GM12801 (cell line): ENCODE measurements around the gene ZNF346.

Experiments used
- CTCF ChIP-seq: IDR thresholded peaks from one replicate; pipeline ENCODE4 v1.5.1; 2011; ENCODE audit warnings: control low read depth; ENCODE audit not compliant: insufficient read length; ENCODE audit errors: extremely low read depth

Gene ZNF346

GRCh38 chr5:177006265-177006972, 16.1 kb upstream of the ZNF346 start, which contains the start of gene UIMC1:
Gene UIMC1, minus strand, starts transcription at chr5:177006779. Its CDS starts 24,164 bp downstream, at chr5:176982615.
- no peak for TF ChIP-seq CTCF

- TF ChIP-seq CTCF = no peak
These were observed 13.8 kb upstream of the ZNF346 start for GRCh38 chr5:177008716-177009115.

- no peak for TF ChIP-seq CTCF
These were observed 12.3 kb upstream of the ZNF346 start for GRCh38 chr5:177010153-177010552.

GRCh38 chr5:177015156-177015555, 7.3 kb upstream of the ZNF346 start:
- no peak for TF ChIP-seq CTCF

GRCh38 chr5:177018341-177018740, 4.2 kb upstream of the ZNF346 start:
- no peak for TF ChIP-seq CTCF

- no peak for TF ChIP-seq CTCF
These were observed 2.5 kb upstream of the ZNF346 start for GRCh38 chr5:177020033-177020432.

GRCh38 chr5:177023303-177023664, 788 bp downstream of the ZNF346 start:
- TF ChIP-seq CTCF = no peak

GRCh38 chr5:177024559-177024958, 2.1 kb downstream of the ZNF346 start:
- TF ChIP-seq CTCF = no peak
